ENCODE data around the gene UVRAG. TPM values are rescaled to one million over a fixed set of nuclear protein-coding genes. Genes with fewer than 3 reads are reported as not detected.

The UVRAG gene
- total and polyA plus RNA-seq, 4 donors: 4.4 to 15.1 (median 10.0) TPM

GRCh38 chr11:76030968-76031590 lies 216.1 kb downstream of the UVRAG start:
- H3K9ac ChIP-seq (ENCODE audit: low read depth in 1 of 2, low read length in 2 of 2): no peak overlapping the region
- 97% methylated on average over 1 of the region's 1 CpG for WGBS
- no peak for DNase-seq (ENCODE audit: low spot score)
- H3K27me3 ChIP-seq (ENCODE audit: control insufficient read depth in 4 of 4, insufficient read depth in 4 of 4, low read length in 3 of 4): no peaks in the 10 kb centered on the region
- H3K27ac ChIP-seq (ENCODE audit: low read depth in 1 of 2, low read length in 2 of 2): no peak overlapping the region
- no peak overlapping the region for H3K4me3 ChIP-seq (ENCODE audit: low read depth in 1 of 3, low read length in 3 of 3)
- H3K9me3 ChIP-seq (ENCODE audit: control insufficient read depth in 4 of 4, low read length in 3 of 4): no peaks in the 10 kb centered on the region
- H3K36me3 ChIP-seq (ENCODE audit: control insufficient read depth in 4 of 4, insufficient read depth in 3 of 4, low read depth in 1 of 4, low read length in 3 of 4): no peaks in the 10 kb centered on the region
- TF ChIP-seq YY1 (IDR thresholded peaks at IDR 0.05): no peak
- TF ChIP-seq CTCF (IDR thresholded peaks at IDR 0.05; ENCODE audit: low read depth, low read length, missing input control): no peak
- no peak for TF ChIP-seq REST (IDR thresholded peaks at IDR 0.05)
- no peak for TF ChIP-seq RXRA (IDR thresholded peaks at IDR 0.05)
- TF ChIP-seq RAD21 (IDR thresholded peaks at IDR 0.05): no peak
- TF ChIP-seq NR2F2 (IDR thresholded peaks at IDR 0.05): no peak
- TF ChIP-seq MAX (IDR thresholded peaks at IDR 0.05): no peak
- TF ChIP-seq HNF4G (IDR thresholded peaks at IDR 0.05): no peak
- no peak for TF ChIP-seq EGR1 (IDR thresholded peaks at IDR 0.05; ENCODE audit: low read depth in 2 of 2)
- no peak for TF ChIP-seq JUND (IDR thresholded peaks at IDR 0.05)
- TF ChIP-seq GABPA (IDR thresholded peaks at IDR 0.05 in 1 of 2, conservative IDR thresholded peaks at IDR 0.05 in 1 of 2): no peak
- TF ChIP-seq FOXA2 (IDR thresholded peaks at IDR 0.05): no peak
- TF ChIP-seq FOXA1 (IDR thresholded peaks at IDR 0.05): no peak
- TF ChIP-seq, protein P1, sequence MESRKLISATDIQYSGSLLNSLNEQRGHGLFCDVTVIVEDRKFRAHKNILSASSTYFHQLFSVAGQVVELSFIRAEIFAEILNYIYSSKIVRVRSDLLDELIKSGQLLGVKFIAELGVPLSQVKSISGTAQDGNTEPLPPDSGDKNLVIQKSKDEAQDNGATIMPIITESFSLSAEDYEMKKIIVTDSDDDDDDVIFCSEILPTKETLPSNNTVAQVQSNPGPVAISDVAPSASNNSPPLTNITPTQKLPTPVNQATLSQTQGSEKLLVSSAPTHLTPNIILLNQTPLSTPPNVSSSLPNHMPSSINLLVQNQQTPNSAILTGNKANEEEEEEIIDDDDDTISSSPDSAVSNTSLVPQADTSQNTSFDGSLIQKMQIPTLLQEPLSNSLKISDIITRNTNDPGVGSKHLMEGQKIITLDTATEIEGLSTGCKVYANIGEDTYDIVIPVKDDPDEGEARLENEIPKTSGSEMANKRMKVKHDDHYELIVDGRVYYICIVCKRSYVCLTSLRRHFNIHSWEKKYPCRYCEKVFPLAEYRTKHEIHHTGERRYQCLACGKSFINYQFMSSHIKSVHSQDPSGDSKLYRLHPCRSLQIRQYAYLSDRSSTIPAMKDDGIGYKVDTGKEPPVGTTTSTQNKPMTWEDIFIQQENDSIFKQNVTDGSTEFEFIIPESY (IDR thresholded peaks at IDR 0.05): no peak
- no peaks in the 10 kb centered on the region for H3K4me1 ChIP-seq (ENCODE audit: control insufficient read depth in 4 of 4, insufficient read depth in 4 of 4, low read length in 3 of 4)

- H3K9ac ChIP-seq (ENCODE audit: low read depth in 1 of 2, low read length in 2 of 2): no peak overlapping the region
- no peak overlapping the region for H3K27ac ChIP-seq (ENCODE audit: low read depth in 1 of 2, low read length in 2 of 2)
- no peak overlapping the region for H3K4me3 ChIP-seq (ENCODE audit: low read depth in 1 of 3, low read length in 3 of 3)
- H3K27me3 ChIP-seq (ENCODE audit: control insufficient read depth in 4 of 4, insufficient read depth in 4 of 4, low read length in 3 of 4): no peaks in the 10 kb centered on the region
- DNase-seq (ENCODE audit: low spot score): no peak
- no peaks in the 10 kb centered on the region for H3K4me1 ChIP-seq (ENCODE audit: control insufficient read depth in 4 of 4, insufficient read depth in 4 of 4, low read length in 3 of 4)
- no peaks in the 10 kb centered on the region for H3K36me3 ChIP-seq (ENCODE audit: control insufficient read depth in 4 of 4, insufficient read depth in 3 of 4, low read depth in 1 of 4, low read length in 3 of 4)
- no peaks in the 10 kb centered on the region for H3K9me3 ChIP-seq (ENCODE audit: control insufficient read depth in 4 of 4, low read length in 3 of 4)
- no peak for TF ChIP-seq ATF3 (IDR thresholded peaks at IDR 0.05)
- no peak for TF ChIP-seq YY1 (IDR thresholded peaks at IDR 0.05)
- TF ChIP-seq REST (IDR thresholded peaks at IDR 0.05): no peak
- no peak for TF ChIP-seq CTCF (IDR thresholded peaks at IDR 0.05; ENCODE audit: low read depth, low read length, missing input control)
- no peak for TF ChIP-seq NR2F2 (IDR thresholded peaks at IDR 0.05)
- TF ChIP-seq SP1 (IDR thresholded peaks at IDR 0.05): no peak
- no peak for TF ChIP-seq RXRA (IDR thresholded peaks at IDR 0.05)
- no peak for TF ChIP-seq RAD21 (IDR thresholded peaks at IDR 0.05)
- TF ChIP-seq HNF4A (conservative IDR thresholded peaks at IDR 0.05): no peak
- TF ChIP-seq EGR1 (IDR thresholded peaks at IDR 0.05; ENCODE audit: low read depth in 2 of 2): no peak
- TF ChIP-seq GABPA (IDR thresholded peaks at IDR 0.05 in 1 of 2, conservative IDR thresholded peaks at IDR 0.05 in 1 of 2): no peak
- no peak for TF ChIP-seq FOXA1 (IDR thresholded peaks at IDR 0.05)
These were observed 218.7 kb downstream of the UVRAG start for GRCh38 chr11:76033699-76034098.
